H1 (cell line): Measurements from ENCODE around the gene NAV2. TPM values are rescaled to one million over a fixed set of nuclear protein-coding genes. Genes with fewer than 3 reads are reported as not detected.
A peak's percentile ranks its signal among the peaks of the same experiment; 100 is the strongest.

Experiments
- CTCF ChIA-PET: fragments of 300-600 bp; sonication (Branson Sonifier 250); formaldehyde crosslinking; loops from one replicate; lab custom pipeline; 2021; ENCODE audit not compliant: partially characterized antibody; lab: Charles Lee
- POLR2A ChIA-PET: fragments of 300-600 bp; sonication (Branson Sonifier 250); formaldehyde crosslinking; loops from one replicate; lab custom pipeline; 2021; ENCODE audit warnings: inconsistent platforms; ENCODE audit not compliant: partially characterized antibody; lab: Charles Lee
- DNase-seq, 2 experiments: peaks; one replicate each; pipeline versions ENCODE4 v3.0.0 to v3.0.0-alpha.2; 2010 to 2022; ENCODE audit warnings: low spot score in 2 of 2, low read depth in 1 of 2, mixed read lengths in 1 of 2
- FAIRE-seq: peaks from 2 replicates; lab custom pipeline; 2011; peaks lifted over from hg19 to GRCh38; lab: Jason Lieb, UNC
- H2AFZ ChIP-seq: 2 replicates; pipeline ENCODE4 v1.8.1; 2012; ENCODE audit warnings: low read length, inconsistent platforms
- H2AK5ac ChIP-seq: 2 replicates; pipeline ENCODE4 v1.6.1; 2013; ENCODE audit warnings: low read depth, low read length
- H2BK120ac ChIP-seq: replicated peaks from 2 replicates; pipeline ENCODE3; 2013; ENCODE audit warnings: low read depth, low read length, inconsistent platforms
- H2BK12ac ChIP-seq: 2 replicates; pipeline ENCODE4 v1.6.1; 2013; ENCODE audit warnings: low read depth, low read length
- H2BK15ac ChIP-seq: 2 replicates; pipeline ENCODE4 v1.6.1; 2013; ENCODE audit warnings: low read length
- H2BK20ac ChIP-seq: 2 replicates; pipeline ENCODE4 v1.6.1; 2013; ENCODE audit warnings: low read length
- H2BK5ac ChIP-seq: 2 replicates; pipeline ENCODE4 v1.6.1; 2013; ENCODE audit warnings: low read depth, low read length
- H3K14ac ChIP-seq: 2 replicates; pipeline ENCODE4 v1.6.1; 2013; ENCODE audit warnings: inconsistent platforms; ENCODE audit not compliant: insufficient read length
- H3K18ac ChIP-seq: 2 replicates; pipeline ENCODE4 v1.6.1; 2013; ENCODE audit warnings: low read length; ENCODE audit errors: extremely low read depth
- H3K23ac ChIP-seq: 2 replicates; pipeline ENCODE4 v1.6.1; 2013; ENCODE audit warnings: inconsistent platforms; ENCODE audit not compliant: insufficient read length
- H3K23me2 ChIP-seq: 2 replicates; pipeline ENCODE4 v1.6.1; 2013; ENCODE audit warnings: low read depth, low read length
- H3K27ac ChIP-seq: 2 replicates; pipeline ENCODE4 v1.6.1; 2011; ENCODE audit warnings: low read depth, low read length, inconsistent platforms
- H3K27me3 ChIP-seq, 4 experiments: replicated peaks in 1 of 4; 1 replicate in 1 of 4; 2 replicates in 3 of 4; pipeline versions ENCODE4 v1.6.1 to v1.8.1; 2011 to 2013; ENCODE audit warnings: low read length in 3 of 4, mild to moderate bottlenecking in 3 of 4, inconsistent platforms in 2 of 4, mixed read lengths in 2 of 4, moderate library complexity in 1 of 4; ENCODE audit not compliant: control insufficient read depth in 3 of 4, insufficient read depth in 3 of 4; ENCODE audit errors: extremely low read depth in 1 of 4
- H3K36me3 ChIP-seq, 4 experiments: 2 replicates each; pipeline versions ENCODE4 v1.6.1 to v1.8.1; 2011 to 2013; ENCODE audit warnings: mild to moderate bottlenecking in 4 of 4, low read length in 3 of 4, moderate library complexity in 2 of 4, control low read depth in 1 of 4, inconsistent platforms in 1 of 4; ENCODE audit not compliant: insufficient read depth in 4 of 4, control insufficient read depth in 2 of 4
- H3K4ac ChIP-seq: replicated peaks from 2 replicates; pipeline ENCODE3; 2013; ENCODE audit warnings: low read length, low read depth, mixed read lengths, inconsistent platforms; ENCODE audit not compliant: insufficient read length
- H3K4me1 ChIP-seq, 4 experiments: replicated peaks in 1 of 4; 1 replicate in 1 of 4; 2 replicates in 3 of 4; pipeline versions ENCODE4 v1.6.1 to v1.8.1; 2011 to 2013; ENCODE audit warnings: low read length in 3 of 4, inconsistent platforms in 2 of 4, mixed read lengths in 1 of 4; ENCODE audit not compliant: insufficient read depth in 4 of 4, control insufficient read depth in 3 of 4
- H3K4me2 ChIP-seq, 2 experiments: 2 replicates each; pipeline versions ENCODE4 v1.6.1 to v1.8.1; 2011 to 2013; ENCODE audit warnings: low read depth in 2 of 2, low read length in 2 of 2, control low read depth in 1 of 2, inconsistent platforms in 1 of 2, mild to moderate bottlenecking in 1 of 2; ENCODE audit not compliant: insufficient read depth in 1 of 2
- H3K4me3 ChIP-seq, 4 experiments: fragments of 200-600, 300-600 bp in 1 of 4; sonication (generic), shearing (Covaris generic), sonication (Bioruptor Twin) in 1 of 4; 2 replicates each; pipeline versions ENCODE4 v1.5.1 to v1.8.1; 2011 to 2016; ENCODE audit warnings: low read length in 4 of 4, low read depth in 3 of 4, control low read depth in 2 of 4, inconsistent platforms in 2 of 4, mild to moderate bottlenecking in 2 of 4, mixed read lengths in 1 of 4, moderate library complexity in 1 of 4; ENCODE audit not compliant: insufficient read depth in 2 of 4; ENCODE audit errors: extremely low read depth in 1 of 4
- H3K56ac ChIP-seq: replicated peaks from 2 replicates; pipeline ENCODE3; 2013; ENCODE audit warnings: low read depth, mild to moderate bottlenecking, mixed read lengths, low read length, inconsistent platforms; ENCODE audit not compliant: insufficient read length
- H3K79me1 ChIP-seq: 2 replicates; pipeline ENCODE4 v1.6.1; 2013; ENCODE audit warnings: low read depth, low read length, control low read depth
- H3K79me2 ChIP-seq, 2 experiments: 2 replicates each; pipeline versions ENCODE4 v1.6.1 to v1.8.1; 2012 to 2013; ENCODE audit warnings: low read length in 2 of 2, mild to moderate bottlenecking in 2 of 2, inconsistent platforms in 1 of 2; ENCODE audit not compliant: insufficient read depth in 2 of 2, control insufficient read depth in 1 of 2
- H3K9ac ChIP-seq, 4 experiments: replicated peaks in 1 of 4; 1 replicate in 1 of 4; 2 replicates in 3 of 4; pipeline versions ENCODE4 v1.6.1 to v1.8.1; 2011 to 2013; ENCODE audit warnings: low read depth in 3 of 4, low read length in 3 of 4, control low read depth in 2 of 4, mild to moderate bottlenecking in 2 of 4, moderate library complexity in 2 of 4, inconsistent platforms in 1 of 4; ENCODE audit errors: extremely low read depth in 1 of 4
- H3K9me3 ChIP-seq, 2 experiments: 2 replicates each; pipeline versions ENCODE4 v1.6.1 to v1.8.1; 2012 to 2013; ENCODE audit warnings: mild to moderate bottlenecking in 2 of 2, moderate library complexity in 2 of 2, control low read depth in 1 of 2, inconsistent platforms in 1 of 2, low read depth in 1 of 2, low read length in 1 of 2, mixed read lengths in 1 of 2; ENCODE audit not compliant: insufficient read depth in 2 of 2
- H4K20me1 ChIP-seq, 2 experiments: replicated peaks in 1 of 2; 2 replicates each; pipeline versions ENCODE3 to v1.8.1; 2011 to 2013; ENCODE audit warnings: inconsistent platforms in 2 of 2, low read length in 2 of 2, mild to moderate bottlenecking in 1 of 2; ENCODE audit not compliant: insufficient read depth in 2 of 2, control insufficient read depth in 1 of 2
- H4K5ac ChIP-seq: 2 replicates; pipeline ENCODE4 v1.6.1; 2013; ENCODE audit warnings: low read length, low read depth, mixed read lengths, inconsistent platforms; ENCODE audit not compliant: insufficient read length
- H4K8ac ChIP-seq: 2 replicates; pipeline ENCODE4 v1.8.0; 2013; ENCODE audit warnings: mild to moderate bottlenecking, moderate library complexity, low read length, inconsistent platforms; ENCODE audit not compliant: insufficient read depth; ENCODE audit errors: extremely low read depth
- H4K91ac ChIP-seq: replicated peaks from 2 replicates; pipeline ENCODE3; 2013; ENCODE audit warnings: low read length, mixed read lengths, inconsistent platforms; ENCODE audit not compliant: insufficient read length
- CREB1 ChIP-seq: IDR thresholded peaks from 2 replicates; pipeline ENCODE4 v1.6.1; 2012; ENCODE audit warnings: inconsistent platforms
- KDM4A ChIP-seq: IDR thresholded peaks from one replicate; pipeline ENCODE4 v1.7.1; 2012; ENCODE audit warnings: low read depth, mild to moderate bottlenecking, moderate library complexity, low read length, inconsistent platforms; ENCODE audit not compliant: severe bottlenecking
- RFX5 ChIP-seq: IDR thresholded peaks from 2 replicates; pipeline ENCODE4 v1.6.1; 2011; ENCODE audit warnings: low read depth, low read length, improper control_type of control experiment, borderline replicate concordance
- ZNF274 ChIP-seq: IDR thresholded peaks from 2 replicates; pipeline ENCODE4 v1.7.0; 2012; ENCODE audit warnings: low read length, borderline replicate concordance; ENCODE audit errors: extremely low read depth
- WGBS, 2 experiments: shearing (Covaris generic) in 1 of 2; methylation state at CpG; one replicate each; pipeline versions ENCODE4 v1.1.6 to v1.1.7; 2013 to 2015; ENCODE audit warnings: low lambda C conversion rate in 2 of 2, mixed read lengths in 2 of 2, inconsistent platforms in 1 of 2, low coverage in 1 of 2, missing lambda C conversion rate in 1 of 2; ENCODE audit not compliant: insufficient replicate concordance in 2 of 2, insufficient coverage in 1 of 2, insufficient read length in 1 of 2; ENCODE audit errors: extremely low coverage in 1 of 2, missing lambda C conversion rate in 1 of 2; 5-methylcytosine and 5-hydroxymethylcytosine counted together
- polyA plus RNA-seq, 7 experiments: library from polyadenylated mRNA; depleted of rRNA in 3 of 7; stranded (reverse) in 5 of 7; unstranded in 2 of 7; fragments of >200 nt in 5 of 7; fragments of 200-250 nt in 2 of 7; gene quantifications; 1 replicate in 5 of 7; 2 replicates in 1 of 7; 4 replicates in 1 of 7; pipeline versions ENCODE4 v1.2.1 to v1.2.3, GENCODE V29; 2011 to 2013; ENCODE audit warnings: missing spikeins in 2 of 7, mixed read lengths in 2 of 7
- total RNA-seq: library from RNA; stranded (reverse); fragmentation: NEBNext Ultra II Directional; extraction: Animal tissue kit (Norgen Biotek cat#: 25700); gene quantifications from 2 replicates; pipeline ENCODE4 v1.2.1, GENCODE V29; 2021

The NAV2 gene
- total and polyA plus RNA-seq, 2 of the 8 experiments (the other 6 are each of a cell fraction or from before 2014, with no cell fraction given) = 35.6 to 73.6 TPM

GRCh38 chr11:19838994-19839768 lies 126.5 kb downstream of the NAV2 start:
- H3K56ac ChIP-seq = no peak overlapping the region
- no peak overlapping the region for H2BK5ac ChIP-seq
- peaks cover 11 to 54% (median 22%) of the 10 kb centered on the region in 4 experiments for H3K36me3 ChIP-seq
- no peaks in the 10 kb centered on the region; the same call in 1 of the 2 replicates for H3K23me2 ChIP-seq
- H2AK5ac ChIP-seq = no peak overlapping the region
- H3K27ac ChIP-seq = no peak overlapping the region
- no peak overlapping the region for H3K23ac ChIP-seq
- no peak overlapping the region for H4K8ac ChIP-seq
- FAIRE-seq (no peak), DNase-seq (no peak)
- H3K14ac ChIP-seq = no peak overlapping the region
- H4K91ac ChIP-seq = no peak overlapping the region
- H3K4me3 ChIP-seq = no peak overlapping the region
- peaks cover 0 to 11% of the 10 kb centered on the region in 2 experiments; a peak in 1 of 4 replicates for H3K79me2 ChIP-seq
- no peaks in the 10 kb centered on the region for H3K9me3 ChIP-seq
- no peak overlapping the region for H4K5ac ChIP-seq
- no peak overlapping the region for H2AFZ ChIP-seq
- no peak overlapping the region for H3K18ac ChIP-seq
- no peak overlapping the region for H3K4ac ChIP-seq
- H2BK20ac ChIP-seq = no peak overlapping the region
- no peak overlapping the region for H2BK120ac ChIP-seq
- ChIA-PET CTCF (interaction anchor here (0.6 to 1.5 kb wide), 5 partner anchors 11 to 100 kb away, joined by 3 to 4 read pairs (median 3); no protein-coding TSS in a partner anchor), POLR2A (no interaction called here)
- H3K79me1 ChIP-seq = peaks cover 4% of the 10 kb centered on the region; the same call in 1 of the 2 replicates
- no peaks in the 10 kb centered on the region for H3K4me1 ChIP-seq
- WGBS, 2 experiments = 83% methylated on average over 4 of the region's 4 CpGs; no CpG with 5 or more reads in 1 of the 2 experiments
- no peak overlapping the region for H3K4me2 ChIP-seq
- peaks cover 0 to 1% of the 10 kb centered on the region in 2 experiments for H4K20me1 ChIP-seq
- H2BK12ac ChIP-seq = no peak overlapping the region
- H2BK15ac ChIP-seq = 0 out of 2 replicates have a peak overlapping the region, but pooled peaks have one; percentile 6
- no peaks in the 10 kb centered on the region for H3K27me3 ChIP-seq
- no peak overlapping the region; a peak in 1 of 7 replicates for H3K9ac ChIP-seq
- TF ChIP-seq RFX5 (no peak), CREB1 (no peak), ZNF274 (no peak), KDM4A (no peak)
